Natural killer cell (primary cell): Measurements from ENCODE around the gene KIAA0753. TPM values are rescaled to one million over a fixed set of nuclear protein-coding genes. Genes with fewer than 3 reads are reported as not detected.

ENCODE experiments used
- ATAC-seq, 3 donors: fragments of 150-1000 bp in 2 of 3; fragments of 200-7000 bp in 1 of 3; cut with Tn5 transposase; 1 replicate in 1 of 3; 2 replicates in 2 of 3; pipeline ENCODE4 v1.10.0; 2021; ENCODE audit warnings: mild to moderate bottlenecking in 2 of 3, moderate library complexity in 2 of 3
- DNase-seq, 2 donors: peaks; one replicate each; pipeline versions ENCODE4 v3.0.0 to v3.0.0-alpha.2; 2013 to 2021; ENCODE audit warnings: mixed read lengths in 1 of 2
- H3K27ac ChIP-seq: one replicate; pipeline ENCODE4 v1.5.1; 2013; ENCODE audit warnings: mild to moderate bottlenecking, low read length
- H3K27me3 ChIP-seq: one replicate; pipeline ENCODE4 v1.6.1; 2013; ENCODE audit warnings: low read length; ENCODE audit not compliant: control insufficient read depth, insufficient read depth
- H3K36me3 ChIP-seq: one replicate; pipeline ENCODE4 v1.6.1; 2013; ENCODE audit warnings: low read length; ENCODE audit not compliant: control insufficient read depth, insufficient read depth
- H3K4me1 ChIP-seq: one replicate; pipeline ENCODE4 v1.6.1; 2013; ENCODE audit warnings: low read length; ENCODE audit not compliant: control insufficient read depth, insufficient read depth
- H3K4me3 ChIP-seq: one replicate; pipeline ENCODE4 v1.5.1; 2013; ENCODE audit warnings: low read length
- H3K9me3 ChIP-seq: one replicate; pipeline ENCODE4 v1.6.1; 2013; ENCODE audit warnings: low read length; ENCODE audit not compliant: control insufficient read depth, insufficient read depth
- H3K27ac Mint-ChIP-seq, 2 donors: one replicate each; pipeline ENCODE4 v1.8.0; 2022; ENCODE audit warnings: mild to moderate bottlenecking in 2 of 2, mixed read lengths in 2 of 2, moderate library complexity in 1 of 2
- H3K27me3 Mint-ChIP-seq, 2 donors: one replicate each; pipeline ENCODE4 v1.8.0; 2022; ENCODE audit warnings: low read depth in 2 of 2, mixed read lengths in 2 of 2
- H3K36me3 Mint-ChIP-seq: one replicate; pipeline ENCODE4 v1.8.0; 2022; ENCODE audit warnings: mixed read lengths
- H3K4me1 Mint-ChIP-seq, 2 donors: one replicate each; pipeline ENCODE4 v1.8.0; 2022; ENCODE audit warnings: mixed read lengths in 2 of 2
- H3K4me3 Mint-ChIP-seq: one replicate; pipeline ENCODE4 v1.8.0; 2022; ENCODE audit warnings: mild to moderate bottlenecking, moderate library complexity, mixed read lengths
- H3K9me3 Mint-ChIP-seq, 2 donors: one replicate each; pipeline ENCODE4 v1.8.0; 2022; ENCODE audit warnings: mixed read lengths in 2 of 2
- CTCF ChIP-seq: fragments of 200-600 bp; IDR thresholded peaks from one replicate; pipeline ENCODE4 v1.8.0; 2022; ENCODE audit warnings: antibody characterized with exemption
- WGBS: methylation state at CpG from one replicate; pipeline ENCODE4 v1.1.7; 2013; ENCODE audit warnings: missing lambda C conversion rate; ENCODE audit not compliant: insufficient coverage; 5-methylcytosine and 5-hydroxymethylcytosine counted together
- intact Hi-C: fragments of 100-400 bp; cut with micrococcal nuclease; formaldehyde crosslinking; loops from one replicate; pipeline ENCODE4 v1.14.2; 2022
- total RNA-seq, 4 donors: library from RNA; stranded (reverse); fragments of 120-200 nt in 1 of 4; gene quantifications; one replicate each; pipeline versions ENCODE4 v1.2.3 to v1.2.4, GENCODE V29; 2013 to 2022

The KIAA0753 gene
- total RNA-seq, 3 donors from 2014 or later (not counting 1 experiment from before 2014, with no cell fraction given): 13.4 to 17.2 (median 15.4) TPM

GRCh38 chr17:6589266-6589946 is 51.1 kb downstream of the KIAA0753 start:
- no peaks in the 10 kb centered on the region for H3K4me1 ChIP-seq
- Mint-ChIP-seq H3K27me3 (no peaks in the 10 kb centered on the region), H3K36me3 (peaks cover 33% of the 10 kb centered on the region), H3K4me3 (no peak overlapping the region), H3K9me3 (no peaks in the 10 kb centered on the region), H3K27ac (no peak overlapping the region), H3K4me1 (no peaks in the 10 kb centered on the region)
- WGBS: 95% methylated on average over 15 of the region's 15 CpGs
- H3K4me3 ChIP-seq: no peak overlapping the region
- no peak for DNase-seq
- intact Hi-C loops: no loop called here
- H3K36me3 ChIP-seq: peaks cover 70% of the 10 kb centered on the region
- no peak overlapping the region for H3K27ac ChIP-seq
- no peak for ATAC-seq
- H3K9me3 ChIP-seq: no peaks in the 10 kb centered on the region
- no peak for TF ChIP-seq CTCF
- H3K27me3 ChIP-seq: no peaks in the 10 kb centered on the region

GRCh38 chr17:6588165-6588564 is 52.3 kb downstream of the KIAA0753 start:
- no peaks in the 10 kb centered on the region for H3K4me1 ChIP-seq
- H3K4me3 Mint-ChIP-seq: no peak overlapping the region
- WGBS: 97% methylated on average over 4 of the region's 5 CpGs
- peaks cover 42% of the 10 kb centered on the region for H3K36me3 Mint-ChIP-seq
- no peaks in the 10 kb centered on the region for H3K9me3 ChIP-seq
- DNase-seq (no peak), ATAC-seq (no peak)
- no peak for TF ChIP-seq CTCF
- H3K27me3 ChIP-seq: no peaks in the 10 kb centered on the region
- peaks cover 65% of the 10 kb centered on the region for H3K36me3 ChIP-seq
- no peak overlapping the region for H3K27ac Mint-ChIP-seq
- no peaks in the 10 kb centered on the region for H3K4me1 Mint-ChIP-seq
- intact Hi-C loops: no loop called here
- H3K4me3 ChIP-seq: no peak overlapping the region
- no peaks in the 10 kb centered on the region for H3K27me3 Mint-ChIP-seq
- no peaks in the 10 kb centered on the region for H3K9me3 Mint-ChIP-seq
- H3K27ac ChIP-seq: no peak overlapping the region

- DNase-seq (no peak), ATAC-seq (no peak)
- Histone ChIP-seq H3K9me3 (no peaks in the 10 kb centered on the region), H3K36me3 (peaks cover 65% of the 10 kb centered on the region), H3K27me3 (no peaks in the 10 kb centered on the region), H3K4me3 (no peak overlapping the region), H3K4me1 (no peaks in the 10 kb centered on the region), H3K27ac (no peak overlapping the region)
- TF ChIP-seq CTCF: no peak
- WGBS: 100% methylated on average over 4 of the region's 4 CpGs
- Mint-ChIP-seq H3K27me3 (no peaks in the 10 kb centered on the region), H3K27ac (no peak overlapping the region), H3K4me1 (no peaks in the 10 kb centered on the region), H3K36me3 (peaks cover 43% of the 10 kb centered on the region), H3K9me3 (no peaks in the 10 kb centered on the region), H3K4me3 (no peak overlapping the region)
- intact Hi-C loops: no loop called here
These were observed 53.2 kb downstream of the KIAA0753 start for GRCh38 chr17:6587310-6587709.

GRCh38 chr17:6583411-6583810 is 57.1 kb downstream of the KIAA0753 start:
- no peak for TF ChIP-seq CTCF
- Mint-ChIP-seq H3K27me3 (no peaks in the 10 kb centered on the region), H3K4me3 (no peak overlapping the region), H3K9me3 (no peaks in the 10 kb centered on the region), H3K4me1 (no peaks in the 10 kb centered on the region), H3K27ac (no peak overlapping the region), H3K36me3 (peaks cover 33% of the 10 kb centered on the region)
- WGBS: 95% methylated on average over 4 of the region's 4 CpGs
- no peak for DNase-seq
- Histone ChIP-seq H3K4me3 (no peak overlapping the region), H3K27me3 (no peaks in the 10 kb centered on the region), H3K36me3 (peaks cover 47% of the 10 kb centered on the region), H3K4me1 (no peaks in the 10 kb centered on the region), H3K27ac (no peak overlapping the region), H3K9me3 (no peaks in the 10 kb centered on the region)
- intact Hi-C loops: no loop called here
- ATAC-seq: no peak
